ENCODE measurements around the gene C5orf22.

Gene C5orf22

DNA sequence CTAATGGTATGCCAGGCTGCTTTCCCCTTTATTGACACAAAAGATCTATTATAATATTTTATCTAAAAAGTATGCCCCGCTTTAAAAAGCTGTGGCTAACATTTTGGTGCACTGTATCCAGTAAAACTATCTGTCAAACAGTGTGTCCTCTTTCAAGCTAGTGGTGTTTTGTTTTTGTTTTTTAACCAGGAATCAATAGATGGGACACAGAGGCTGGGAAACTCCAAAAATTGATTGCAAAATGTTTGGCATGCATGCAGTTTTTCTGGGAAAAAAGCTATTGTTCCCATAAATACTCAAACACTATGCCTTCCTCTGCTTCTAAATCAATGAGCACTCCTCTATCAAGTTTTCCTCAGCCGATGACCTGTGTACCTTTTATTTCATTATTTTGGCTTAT, 72.5 kb downstream of the C5orf22 start:
- DNase-seq (ENCODE audit: low spot score): no peak
